CD4-positive, alpha-beta T cell treated with Interleukin-4 for 1 hour (primary cell): ENCODE results near the gene LEFTY2.
"Not testable (repeated sequence)": the region's sequence is repeated elsewhere in the genome, so short reads cannot be mapped to it uniquely, and the experiment has no call there.

ENCODE experiments used
- DNase-seq, 2 donors: peaks; one replicate each; pipeline ENCODE4 v3.0.0-alpha.2; 2020 to 2022

Gene LEFTY2, protein sequence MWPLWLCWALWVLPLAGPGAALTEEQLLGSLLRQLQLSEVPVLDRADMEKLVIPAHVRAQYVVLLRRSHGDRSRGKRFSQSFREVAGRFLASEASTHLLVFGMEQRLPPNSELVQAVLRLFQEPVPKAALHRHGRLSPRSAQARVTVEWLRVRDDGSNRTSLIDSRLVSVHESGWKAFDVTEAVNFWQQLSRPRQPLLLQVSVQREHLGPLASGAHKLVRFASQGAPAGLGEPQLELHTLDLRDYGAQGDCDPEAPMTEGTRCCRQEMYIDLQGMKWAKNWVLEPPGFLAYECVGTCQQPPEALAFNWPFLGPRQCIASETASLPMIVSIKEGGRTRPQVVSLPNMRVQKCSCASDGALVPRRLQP

DNA sequence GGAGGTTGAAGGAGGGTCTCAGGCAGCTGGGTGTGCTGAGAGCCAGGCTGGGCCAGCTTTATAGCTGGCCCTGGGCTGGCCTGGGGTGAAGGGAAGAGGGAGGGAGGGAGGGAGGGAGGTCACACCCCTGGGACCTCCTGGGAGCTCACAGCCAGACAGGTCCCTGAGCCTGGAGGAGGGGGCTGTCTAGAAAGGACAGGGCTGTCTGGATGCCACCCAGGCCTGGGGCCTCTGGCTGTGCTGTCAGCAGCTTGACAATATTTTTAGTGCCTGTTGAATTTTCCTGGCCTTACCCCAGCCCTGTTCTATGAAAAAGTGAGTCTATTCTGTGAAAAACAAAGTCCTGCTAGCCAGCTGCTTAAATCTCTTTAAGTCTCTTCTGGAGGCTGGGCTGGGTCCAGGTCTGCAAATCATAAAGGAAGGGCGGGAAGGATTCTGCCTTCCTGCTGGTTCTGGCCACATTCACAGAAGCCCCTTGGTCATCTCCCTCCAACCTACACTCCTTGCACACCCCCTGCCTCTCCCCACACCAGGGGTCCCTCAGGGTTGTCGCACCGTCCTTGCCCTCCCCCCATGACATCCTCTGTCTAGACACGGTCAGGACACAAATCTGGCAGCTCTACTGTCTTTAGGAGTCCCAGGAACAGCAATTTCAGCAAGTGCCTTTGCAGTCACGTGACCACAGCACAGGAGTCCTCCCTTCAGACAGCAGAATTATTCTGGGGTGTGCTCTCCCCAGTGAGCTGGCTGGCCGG, at the start of gene LEFTY2:
Gene LEFTY2, minus strand, starts transcription at position 34 of the 755 bp plus-strand sequence. CDS start 80 bp downstream, outside the sequence.
- no peak for DNase-seq

DNA sequence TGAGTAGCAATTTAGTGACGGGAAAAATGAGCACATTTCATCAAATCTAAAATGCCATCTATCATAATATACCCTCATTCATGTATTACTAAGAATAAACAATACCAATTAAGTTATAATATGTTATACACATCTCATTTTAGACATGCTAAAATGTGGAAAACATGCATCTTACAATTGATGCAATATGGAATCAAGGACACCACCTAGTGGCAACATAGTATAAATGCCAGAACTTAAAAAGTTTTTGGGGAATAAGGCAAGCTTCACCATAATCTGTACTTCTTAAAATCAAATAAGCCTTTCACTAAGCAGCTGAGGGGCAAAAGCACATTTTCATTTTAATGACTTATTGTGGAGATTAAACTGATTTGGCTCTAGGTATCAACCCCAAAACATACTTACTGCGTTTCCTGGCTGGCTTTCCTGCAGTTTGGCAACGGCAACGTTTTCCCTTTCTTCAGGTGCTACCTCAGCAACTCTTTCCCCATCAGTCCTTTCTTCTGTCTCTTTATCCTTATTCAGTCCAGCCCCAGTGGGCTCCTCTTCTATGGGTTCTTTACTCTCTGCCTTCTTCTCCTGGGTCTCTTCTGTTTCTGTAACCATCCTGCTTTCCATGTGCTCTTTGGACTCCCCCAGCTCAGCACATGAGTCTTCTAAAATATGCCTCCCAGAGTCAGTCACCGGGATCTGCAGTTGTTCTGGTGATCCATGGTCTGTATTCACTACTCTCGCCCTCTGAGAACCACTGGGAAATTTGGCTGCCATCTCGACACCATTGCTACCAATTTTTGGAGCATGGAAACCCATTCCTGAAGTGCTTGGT, 46.7 kb upstream of the LEFTY2 start:
- peak in 1 of 2 donors; percentile 65 for DNase-seq

DNA sequence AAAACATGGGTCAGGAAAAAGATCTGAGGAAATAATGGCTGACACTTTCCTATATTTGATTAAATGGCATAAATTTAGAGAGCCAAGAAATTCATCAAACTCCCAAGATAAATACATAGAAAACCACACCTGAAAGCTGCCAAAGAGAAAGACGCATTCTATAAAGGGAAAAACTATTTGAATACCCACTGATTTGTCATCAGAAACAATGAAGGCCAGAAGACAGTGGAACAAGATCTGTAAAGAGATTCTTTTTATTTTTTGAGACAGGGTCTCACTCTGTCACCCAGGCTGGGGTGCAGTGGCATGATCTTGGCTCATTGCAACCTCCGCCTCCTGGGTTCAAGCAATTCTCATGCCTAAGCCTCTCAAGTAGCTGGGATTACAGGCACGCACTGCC, 40.7 kb upstream of the LEFTY2 start:
- DNase-seq: no peak

DNA sequence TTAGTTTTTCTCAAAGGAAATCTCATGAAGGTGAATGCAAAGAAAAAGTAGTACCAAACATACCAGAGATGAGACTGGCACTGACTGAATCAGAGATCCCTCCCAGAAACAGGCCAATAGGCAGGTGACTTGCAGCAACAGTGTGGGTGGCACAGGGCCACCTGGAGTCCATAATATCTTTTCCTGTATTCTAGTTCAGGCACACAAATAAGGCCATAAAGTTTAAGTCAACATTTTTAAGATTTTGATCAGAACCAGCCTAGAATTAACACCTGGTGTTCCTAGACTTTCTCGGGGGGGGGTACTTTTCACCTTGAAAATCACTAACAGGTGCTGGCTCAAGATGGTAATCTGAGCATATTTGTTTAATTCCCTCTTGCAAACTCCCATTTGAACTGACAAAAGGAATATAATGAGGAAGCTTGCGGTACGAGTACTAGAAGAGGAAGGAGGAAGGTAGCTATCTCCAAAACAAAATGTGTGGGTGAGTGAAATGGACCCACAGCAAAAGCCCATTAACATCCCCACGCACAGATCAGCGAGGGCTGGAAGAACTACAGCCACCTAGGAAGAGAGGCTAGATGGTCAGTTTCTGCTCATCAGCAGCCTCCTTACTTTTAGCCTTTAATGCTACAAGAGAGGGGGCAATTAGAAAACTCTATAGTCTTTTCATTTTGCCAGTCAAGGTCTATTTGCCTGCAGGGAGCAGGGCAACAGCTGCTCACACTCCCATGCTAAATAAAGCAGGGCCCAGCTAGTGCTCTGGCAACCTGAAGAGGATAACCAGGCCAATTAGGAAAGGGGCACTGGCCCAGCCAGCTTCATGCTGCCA, 39.2 kb upstream of the LEFTY2 start:
- no peak for DNase-seq

DNA sequence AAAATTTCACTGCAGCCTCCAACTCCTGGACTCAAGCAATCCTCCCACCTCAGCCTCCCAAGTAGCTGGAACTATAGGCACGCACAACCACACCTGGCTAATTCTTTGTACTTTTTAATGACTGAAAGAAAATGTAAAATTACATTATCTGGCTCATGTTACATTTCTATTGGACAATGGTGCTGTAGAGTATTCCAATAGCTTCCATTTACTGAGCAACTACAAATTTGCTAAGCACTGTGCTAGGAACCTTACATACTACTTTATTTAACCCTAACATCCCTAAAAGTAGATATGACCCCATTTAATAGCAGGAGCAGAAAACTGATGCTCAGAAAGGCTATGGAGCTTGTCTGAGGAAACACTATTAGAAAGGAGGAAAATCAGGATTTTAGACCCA, 38.4 kb upstream of the LEFTY2 start:
- DNase-seq: no peak

DNA sequence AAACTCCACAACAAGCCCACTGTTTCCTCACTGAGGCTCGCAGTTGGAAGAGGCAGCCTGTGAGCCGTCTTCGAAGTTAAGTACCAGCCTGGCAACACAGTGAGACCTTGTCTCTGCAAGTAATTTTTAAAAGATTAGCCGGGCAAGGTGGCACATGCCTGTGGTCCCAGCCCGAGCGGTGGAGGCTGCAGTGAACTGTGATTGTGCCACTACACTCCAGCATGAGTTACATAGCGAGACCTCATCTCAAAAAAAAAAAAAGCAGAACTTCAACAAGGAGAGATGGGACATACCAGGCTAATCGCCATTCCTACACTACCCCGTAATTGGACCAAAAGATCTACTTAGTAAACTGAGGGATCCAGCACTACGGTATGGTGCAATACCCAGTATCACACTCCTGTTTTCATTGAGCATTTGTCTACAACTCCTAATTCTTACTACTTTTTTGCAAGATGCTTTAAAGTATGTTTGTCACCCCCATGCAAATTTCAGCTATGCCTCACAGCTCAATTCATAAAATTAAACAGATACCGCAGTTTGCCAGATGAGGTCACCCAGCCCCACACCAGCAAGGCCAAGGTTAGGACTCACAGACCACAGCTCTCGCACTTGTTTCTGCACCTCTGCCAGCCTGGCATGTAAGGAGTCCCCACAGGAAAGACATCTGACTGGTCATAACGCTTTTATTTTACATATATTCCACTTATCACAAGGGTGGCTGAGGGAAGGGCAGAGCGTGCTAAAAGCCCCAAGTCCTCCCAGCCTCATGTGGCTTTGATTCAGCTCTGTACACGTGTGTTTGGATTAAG, 37.1 kb upstream of the LEFTY2 start:
- DNase-seq: peak in 1 of 2 donors; percentile 44

DNA sequence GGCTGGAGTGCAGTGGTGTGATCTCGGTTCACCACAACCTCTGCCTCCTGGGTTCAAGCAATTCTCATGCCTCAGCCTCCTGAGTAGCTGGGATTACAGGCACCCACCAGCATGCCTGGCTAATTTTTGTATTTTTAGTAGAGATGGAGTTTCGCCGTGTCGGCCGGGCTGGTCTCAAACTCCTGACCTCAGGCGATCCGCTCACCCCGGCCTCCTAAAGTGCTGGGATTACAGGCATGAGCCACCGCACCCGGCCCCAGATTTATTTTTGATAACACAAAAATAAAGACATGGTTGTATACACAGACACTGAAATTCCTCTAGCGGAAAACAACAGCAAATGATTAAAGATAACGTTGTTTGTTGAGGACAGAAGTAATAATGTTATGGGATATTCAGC, 34.1 kb upstream of the LEFTY2 start:
- not testable (repeated sequence) for DNase-seq

DNA sequence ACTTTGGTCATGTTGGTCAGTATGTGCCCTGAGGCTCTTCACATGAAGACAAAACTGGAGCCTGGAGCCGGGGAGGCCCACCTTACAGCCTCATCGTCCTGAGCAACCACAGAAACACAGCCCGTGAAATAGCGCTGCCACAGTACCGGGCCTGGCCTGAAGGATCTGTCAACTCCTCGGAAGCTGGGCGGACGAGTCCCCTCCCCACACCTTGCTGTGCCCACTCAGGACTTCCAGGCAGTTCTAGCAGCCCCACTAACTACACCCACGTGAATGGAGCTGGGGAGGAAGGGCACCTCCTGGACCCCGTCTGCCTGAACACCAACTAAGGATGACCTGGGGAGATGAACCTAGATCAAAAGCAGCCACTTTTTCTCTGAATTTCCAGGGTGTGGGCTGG, 33.4 kb upstream of the LEFTY2 start:
- DNase-seq: no peak

DNA sequence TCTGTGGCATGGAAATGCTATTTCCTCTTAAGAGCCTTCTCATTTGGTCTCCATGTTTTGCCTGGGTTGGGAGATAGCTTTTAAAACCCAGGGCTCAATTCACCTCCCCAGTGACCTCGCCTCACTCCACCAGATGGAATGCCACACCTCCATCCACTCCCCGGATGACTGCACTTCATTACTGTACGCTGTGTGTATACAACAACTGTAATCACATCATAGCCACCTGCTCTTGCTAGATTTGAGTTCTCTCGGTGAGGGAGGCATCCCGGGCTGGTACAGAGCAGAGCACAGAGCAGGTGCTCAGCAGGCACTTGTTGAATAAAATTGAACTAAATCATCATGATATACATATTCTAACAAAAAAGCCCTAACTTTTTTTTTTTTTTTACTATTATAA, 32.1 kb upstream of the LEFTY2 start:
- DNase-seq: no peak

DNA sequence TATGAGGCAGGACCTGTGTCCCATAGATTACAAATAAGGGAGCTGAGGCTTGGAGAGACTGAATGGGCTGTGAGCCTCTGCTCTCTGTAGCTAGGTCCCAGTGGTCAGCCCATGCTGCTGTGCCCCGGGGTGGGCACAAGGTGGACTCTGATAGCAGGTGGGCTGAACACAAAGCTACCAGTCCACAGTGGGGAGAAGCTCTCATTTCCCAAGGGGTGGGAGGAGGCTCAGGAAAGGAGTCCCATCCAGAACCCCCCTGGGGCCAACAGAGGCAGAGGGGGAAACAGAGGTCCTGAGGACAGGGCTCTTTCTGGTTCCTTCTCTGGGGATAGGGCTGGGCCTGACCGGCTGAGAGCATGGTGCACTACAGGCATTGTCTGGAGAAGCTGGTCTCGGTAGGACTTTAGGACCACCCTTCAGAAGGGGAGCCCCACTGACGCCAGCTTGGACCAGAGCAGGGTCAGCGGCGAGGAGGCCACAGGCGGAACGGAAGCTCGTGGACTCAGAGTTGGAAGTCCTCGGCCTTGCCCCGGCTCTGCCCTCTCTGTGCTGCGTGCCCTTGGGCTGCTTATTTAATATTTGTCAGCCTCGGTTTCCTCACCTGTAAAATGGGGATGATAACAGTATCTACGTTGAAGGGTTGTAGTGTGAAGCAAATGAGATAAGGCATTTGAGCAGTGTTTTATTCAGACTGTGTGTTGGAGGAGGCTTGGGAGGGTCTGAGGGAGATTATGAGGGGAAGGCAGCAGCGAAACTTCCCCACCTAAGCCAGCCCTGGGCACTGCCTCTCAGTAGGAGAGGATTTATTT, 31.5 kb upstream of the LEFTY2 start:
- DNase-seq: no peak

DNA sequence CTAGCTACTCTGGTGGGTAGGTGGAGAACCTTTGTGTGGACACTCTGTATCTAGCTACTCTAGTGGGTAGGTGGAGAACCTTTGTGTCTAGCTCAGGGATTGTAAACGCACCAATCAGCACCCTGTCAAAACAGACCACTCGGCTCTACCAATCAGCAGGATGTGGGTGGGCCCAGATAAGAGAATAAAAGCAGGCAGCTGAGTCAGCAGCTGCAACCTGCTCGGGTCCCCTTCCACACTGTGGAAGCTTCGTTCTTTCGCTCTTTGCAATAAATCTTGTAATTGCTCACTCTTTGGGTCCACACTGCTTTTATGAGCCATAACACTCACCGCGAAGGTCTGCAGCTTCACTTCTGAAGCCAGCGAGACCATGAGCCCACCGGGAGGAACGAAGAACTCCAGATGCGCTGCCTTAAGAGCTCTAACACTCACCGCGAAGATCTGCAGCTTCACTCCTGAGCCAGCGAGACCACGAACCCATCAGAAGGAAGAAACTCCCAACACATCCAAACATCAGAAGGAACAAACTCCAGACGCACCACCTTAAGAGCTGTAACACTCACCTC, 29.7 kb upstream of the LEFTY2 start:
- DNase-seq: not testable (repeated sequence)

DNA sequence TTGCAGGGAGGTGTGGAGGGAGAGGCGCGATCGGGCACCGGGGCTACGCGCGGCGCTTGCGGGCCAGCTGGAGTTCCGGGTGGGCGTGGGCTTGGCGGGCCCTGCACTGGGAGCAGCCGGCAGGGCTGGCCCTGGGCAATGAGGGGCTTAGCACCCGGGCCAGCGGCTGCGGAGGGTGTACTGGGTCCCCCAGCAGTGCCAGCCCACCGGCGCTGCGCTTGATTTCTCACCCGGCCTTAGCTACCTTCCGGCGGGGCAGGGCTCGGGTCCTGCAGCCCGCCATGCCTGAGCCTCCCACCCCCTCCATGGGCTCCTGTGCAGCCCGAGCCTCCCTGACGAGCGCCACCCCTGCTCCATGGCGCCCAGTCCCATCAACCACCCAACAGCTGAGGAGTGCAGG, 28.7 kb upstream of the LEFTY2 start:
- DNase-seq: not testable (repeated sequence)

DNA sequence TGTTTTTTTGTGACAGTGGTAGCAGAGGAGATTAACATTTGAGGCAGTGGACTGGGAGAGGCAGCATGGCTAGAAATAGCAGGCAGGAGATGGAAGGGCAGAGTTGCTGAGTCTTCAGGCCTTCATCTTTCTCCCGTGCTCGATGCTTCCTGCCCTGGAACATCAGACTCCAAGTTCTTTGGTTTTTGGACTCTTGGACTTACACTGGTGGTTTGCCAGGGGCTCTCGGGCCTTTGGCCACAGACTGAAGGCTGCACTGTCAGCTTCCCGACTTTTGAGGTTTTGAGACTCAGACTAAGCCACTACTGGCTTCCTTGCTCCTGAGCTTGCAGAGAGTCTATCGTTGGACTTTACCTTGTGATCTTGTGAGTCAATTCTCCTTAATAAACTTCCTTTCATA, 24.2 kb upstream of the LEFTY2 start:
- no peak for DNase-seq

DNA sequence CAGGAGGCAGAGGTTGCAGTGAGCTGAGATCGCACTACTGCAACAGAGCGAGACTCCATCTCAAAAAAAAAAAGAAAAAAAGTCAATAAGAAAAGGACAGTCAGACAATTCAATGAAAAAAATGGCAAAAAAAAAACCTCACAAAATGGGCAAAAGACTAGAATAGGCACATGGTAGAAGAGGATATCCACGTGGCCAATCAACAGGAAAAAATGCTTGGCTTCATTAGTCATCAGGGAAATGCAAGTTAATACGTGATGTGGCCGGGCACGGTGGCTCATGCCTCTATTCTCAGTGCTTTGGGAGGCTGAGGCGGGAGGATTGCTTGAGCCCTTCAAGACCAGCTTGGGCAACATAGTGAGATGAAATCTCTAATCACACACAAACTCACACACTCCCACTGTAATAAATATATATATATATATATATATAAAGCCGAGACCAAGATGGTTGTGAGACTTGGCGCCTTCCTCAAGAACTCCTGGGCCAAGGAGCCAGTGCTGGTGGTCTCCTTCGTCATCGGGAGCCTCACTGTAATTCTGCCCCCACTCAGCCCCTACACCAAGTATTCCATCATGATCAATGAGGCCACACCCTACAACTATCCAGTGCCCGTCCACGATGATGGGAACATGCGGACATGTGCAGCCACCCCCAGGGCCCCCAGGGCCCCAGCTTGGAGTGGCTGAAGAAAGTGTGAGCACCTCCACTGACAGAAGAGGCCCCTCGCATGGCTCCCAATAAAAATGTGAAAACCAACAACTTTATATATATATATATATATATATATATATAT, 22.9 kb upstream of the LEFTY2 start:
- no peak for DNase-seq

DNA sequence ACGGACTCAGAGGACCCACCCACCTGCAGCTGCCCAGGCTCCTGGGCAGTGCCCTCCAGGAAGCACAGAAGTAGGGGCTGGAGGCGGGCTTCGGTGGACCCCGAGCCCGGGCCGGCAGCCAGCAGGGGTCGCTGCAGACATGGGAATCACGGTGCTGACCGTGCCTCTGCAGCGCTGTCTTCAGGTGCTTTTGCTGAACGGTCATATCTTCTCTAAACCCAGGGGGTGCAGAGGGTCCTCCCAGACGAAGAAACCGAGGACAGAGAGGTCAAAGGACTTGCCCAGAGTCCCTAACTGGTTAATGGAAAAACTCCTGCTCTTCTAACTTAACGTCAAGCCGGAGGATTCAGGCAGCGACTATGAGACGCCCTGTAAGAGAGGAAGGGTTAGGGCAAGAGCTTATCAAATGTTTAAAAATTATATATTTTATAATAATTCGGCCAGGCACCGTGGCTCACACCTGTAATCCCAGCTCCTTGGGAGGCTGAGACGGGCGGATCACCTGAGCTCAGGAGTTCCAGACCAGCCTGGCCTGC, 21.5 kb upstream of the LEFTY2 start:
- DNase-seq: peak; percentile 46 to 49

DNA sequence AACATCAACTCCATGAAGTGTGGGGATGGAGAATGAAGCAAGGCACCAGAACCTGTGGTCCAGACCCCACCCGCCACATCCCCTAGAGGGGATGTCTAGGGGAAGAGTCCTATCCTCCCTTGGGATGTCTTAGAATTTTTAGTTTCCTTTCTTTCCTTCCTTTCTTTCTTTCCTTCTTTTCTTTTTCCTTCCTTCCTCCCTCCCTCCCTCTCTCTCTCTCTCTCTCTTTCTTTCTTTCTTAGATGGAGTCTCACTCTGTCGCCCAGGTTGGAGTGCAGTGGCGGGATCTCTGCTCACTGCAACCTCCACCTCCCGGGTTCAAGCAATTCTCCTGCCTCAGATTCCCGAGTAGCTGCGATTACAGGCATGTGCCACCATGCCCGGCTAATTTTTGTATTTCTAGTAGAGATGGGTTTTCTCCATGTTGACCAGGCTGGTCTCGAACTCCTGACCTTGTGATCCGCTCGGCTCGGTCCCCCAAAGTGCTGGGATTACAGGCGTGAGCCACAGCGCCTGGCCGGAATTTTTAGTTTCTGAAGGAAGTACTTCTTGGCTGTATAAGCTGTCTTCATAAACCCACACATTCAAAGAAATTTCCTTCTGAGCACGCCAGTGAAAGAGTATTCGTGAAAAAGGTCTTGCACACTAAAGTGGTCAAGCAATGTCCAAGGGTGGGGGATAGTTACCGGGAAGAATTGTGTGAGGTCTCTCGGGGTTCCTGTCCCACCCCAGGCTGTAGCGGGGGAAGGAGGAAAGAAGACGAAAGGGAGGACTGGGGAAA, 20.8 kb upstream of the LEFTY2 start:
- DNase-seq: no peak

DNA sequence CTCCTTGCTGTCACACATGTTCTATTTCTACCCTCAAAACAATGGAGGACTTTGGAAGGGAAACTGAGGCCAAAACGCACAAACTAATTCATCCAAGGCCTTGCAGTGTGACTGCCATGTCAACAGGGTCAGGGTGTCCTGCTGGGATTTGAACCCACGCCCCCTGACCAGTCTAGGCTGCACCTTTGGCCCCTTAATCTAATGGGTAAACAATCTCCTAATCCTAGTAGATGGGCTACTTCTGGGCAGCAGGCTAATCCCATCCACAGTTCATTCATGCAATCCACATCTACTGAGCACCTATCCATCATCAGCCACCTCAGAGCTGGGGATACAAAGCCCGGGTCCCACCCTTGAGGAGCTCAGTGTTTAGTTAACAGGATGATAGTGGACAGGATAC, 17.0 kb upstream of the LEFTY2 start:
- no peak for DNase-seq

DNA sequence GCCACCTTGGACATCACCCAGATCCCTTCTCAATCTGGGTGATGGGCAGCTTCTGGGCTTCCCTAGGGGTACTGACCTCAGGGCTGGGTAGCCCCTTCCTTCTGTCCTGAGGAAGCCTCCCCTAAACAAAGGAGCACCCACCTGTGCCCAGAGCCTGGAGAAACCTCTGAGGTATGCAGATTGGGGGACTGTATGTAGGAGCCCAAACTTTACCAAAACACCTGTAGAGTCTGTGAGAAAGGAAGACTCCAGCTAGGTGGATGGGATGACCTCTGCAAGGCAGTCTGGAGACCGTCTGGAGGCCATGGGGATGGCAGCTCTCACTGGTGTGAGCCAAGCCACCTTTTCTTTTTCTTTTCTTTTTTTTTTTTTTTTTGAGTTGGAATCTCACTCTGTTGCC, 13.7 kb upstream of the LEFTY2 start:
- no peak for DNase-seq
